GM23338 (cell line): ENCODE measurements around the gene SCN4B.

Source experiments
- CREB1 ChIP-seq: fragments of 250-450 bp; sonication (Bioruptor Pico); IDR thresholded peaks from 2 replicates; pipeline ENCODE4 v1.5.0; 2020; ENCODE audit warnings: low read depth, mild to moderate bottlenecking, moderate library complexity
- CTCF ChIP-seq, 2 experiments: fragments of 200-600 bp in 1 of 2; sonication (generic) in 1 of 2; conservative IDR thresholded peaks; 2 replicates each; pipeline versions ENCODE4 v1.5.1 to v1.6.1; 2016 to 2017; ENCODE audit warnings: antibody characterized with exemption in 2 of 2, low read depth in 2 of 2, mild to moderate bottlenecking in 2 of 2, moderate library complexity in 1 of 2
- EZH2 ChIP-seq: fragments of 200-600 bp; sonication (generic); IDR thresholded peaks from one replicate; pipeline ENCODE4 v1.8.0; 2017; ENCODE audit warnings: antibody characterized with exemption, mild to moderate bottlenecking, low read depth; ENCODE audit not compliant: unreplicated experiment
- EZH2phosphoT487 ChIP-seq: fragments of 200-600 bp; sonication (generic); IDR thresholded peaks from one replicate; pipeline ENCODE4 v1.8.1; 2018; ENCODE audit warnings: antibody characterized with exemption; ENCODE audit not compliant: unreplicated experiment
- POLR2AphosphoS5 ChIP-seq: IDR thresholded peaks from 2 replicates; pipeline ENCODE4 v1.6.1; 2016; ENCODE audit warnings: antibody characterized with exemption, low read depth
- ZNF114 ChIP-seq: fragments of 250-450 bp; sonication (Bioruptor Pico); IDR thresholded peaks from 2 replicates; pipeline ENCODE4 v1.5.0; 2020; ENCODE audit warnings: mild to moderate bottlenecking, moderate library complexity
- TF ChIP-seq, protein P1 (sequence below): IDR thresholded peaks from one replicate; pipeline ENCODE4 v1.6.1; 2018; ENCODE audit warnings: antibody characterized with exemption; ENCODE audit not compliant: unreplicated experiment

DNA sequence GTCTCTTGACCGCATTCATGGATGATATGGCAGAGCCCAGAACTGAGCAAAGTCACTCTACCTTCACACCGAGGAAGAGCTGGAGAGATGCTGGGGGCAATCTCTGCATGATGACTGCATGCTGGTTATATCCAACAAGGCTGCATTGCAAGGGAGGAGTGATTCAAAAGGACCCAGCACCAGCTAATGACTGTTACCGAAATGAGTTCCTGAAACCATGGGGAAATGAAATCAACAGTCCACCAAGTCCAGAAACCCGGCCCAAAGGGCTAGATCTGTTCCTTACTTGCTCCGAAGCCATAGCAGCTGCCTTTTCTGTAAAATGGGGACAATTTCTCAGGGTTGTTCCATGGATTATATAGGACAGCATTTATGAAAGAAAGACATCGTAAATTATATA is 64.7 kb downstream of the SCN4B start:
- TF ChIP-seq CTCF (conservative IDR thresholded peaks at IDR 0.05; ENCODE audit: low read depth in 2 of 2) (no peak), ZNF114 (CRISPR knock-in tag) (no peak), EZH2 (no peak), POLR2AphosphoS5 (no peak), EZH2phosphoT487 (no peak), CREB1 (CRISPR knock-in tag) (no peak)
- TF ChIP-seq, protein P1, sequence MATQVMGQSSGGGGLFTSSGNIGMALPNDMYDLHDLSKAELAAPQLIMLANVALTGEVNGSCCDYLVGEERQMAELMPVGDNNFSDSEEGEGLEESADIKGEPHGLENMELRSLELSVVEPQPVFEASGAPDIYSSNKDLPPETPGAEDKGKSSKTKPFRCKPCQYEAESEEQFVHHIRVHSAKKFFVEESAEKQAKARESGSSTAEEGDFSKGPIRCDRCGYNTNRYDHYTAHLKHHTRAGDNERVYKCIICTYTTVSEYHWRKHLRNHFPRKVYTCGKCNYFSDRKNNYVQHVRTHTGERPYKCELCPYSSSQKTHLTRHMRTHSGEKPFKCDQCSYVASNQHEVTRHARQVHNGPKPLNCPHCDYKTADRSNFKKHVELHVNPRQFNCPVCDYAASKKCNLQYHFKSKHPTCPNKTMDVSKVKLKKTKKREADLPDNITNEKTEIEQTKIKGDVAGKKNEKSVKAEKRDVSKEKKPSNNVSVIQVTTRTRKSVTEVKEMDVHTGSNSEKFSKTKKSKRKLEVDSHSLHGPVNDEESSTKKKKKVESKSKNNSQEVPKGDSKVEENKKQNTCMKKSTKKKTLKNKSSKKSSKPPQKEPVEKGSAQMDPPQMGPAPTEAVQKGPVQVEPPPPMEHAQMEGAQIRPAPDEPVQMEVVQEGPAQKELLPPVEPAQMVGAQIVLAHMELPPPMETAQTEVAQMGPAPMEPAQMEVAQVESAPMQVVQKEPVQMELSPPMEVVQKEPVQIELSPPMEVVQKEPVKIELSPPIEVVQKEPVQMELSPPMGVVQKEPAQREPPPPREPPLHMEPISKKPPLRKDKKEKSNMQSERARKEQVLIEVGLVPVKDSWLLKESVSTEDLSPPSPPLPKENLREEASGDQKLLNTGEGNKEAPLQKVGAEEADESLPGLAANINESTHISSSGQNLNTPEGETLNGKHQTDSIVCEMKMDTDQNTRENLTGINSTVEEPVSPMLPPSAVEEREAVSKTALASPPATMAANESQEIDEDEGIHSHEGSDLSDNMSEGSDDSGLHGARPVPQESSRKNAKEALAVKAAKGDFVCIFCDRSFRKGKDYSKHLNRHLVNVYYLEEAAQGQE: no peak
